Heart left ventricle (tissue), 16 donors: ENCODE measurements around the gene IPO4. TPM values are rescaled to one million over a fixed set of nuclear protein-coding genes. Genes with fewer than 3 reads are reported as not detected.

Source experiments
- ATAC-seq, 4 donors: fragments of 200-7000 bp; cut with Tn5 transposase; one replicate each; pipeline ENCODE4 v1.9.1; 2020 to 2022; ENCODE audit warnings: moderate library complexity in 4 of 4, mild to moderate bottlenecking in 3 of 4, moderate number of reproducible peaks in 1 of 4
- DNase-seq, 5 donors: peaks; one replicate each; pipeline ENCODE4 v3.0.0-alpha.2; 2020
- H3K27ac ChIP-seq, 12 donors: fragments of 200-600 bp; sonication (generic) in 4 of 12; one replicate each; pipeline versions ENCODE4 v1.5.0 to v1.8.0; 2016 to 2022; ENCODE audit warnings: mild to moderate bottlenecking in 2 of 12
- H3K27me3 ChIP-seq, 9 donors: fragments of 200-600 bp; sonication (generic) in 2 of 9; one replicate each; pipeline versions ENCODE4 v1.5.1 to v1.8.0; 2016 to 2022; ENCODE audit warnings: mild to moderate bottlenecking in 3 of 9
- H3K36me3 ChIP-seq, 9 donors: fragments of 200-600 bp; sonication (generic) in 2 of 9; one replicate each; pipeline versions ENCODE4 v1.5.0 to v1.8.0; 2018 to 2022; ENCODE audit warnings: mild to moderate bottlenecking in 2 of 9
- H3K4me1 ChIP-seq, 12 donors: fragments of 200-600 bp; sonication (generic) in 4 of 12; one replicate each; pipeline versions ENCODE4 v1.5.0 to v1.8.0; 2016 to 2022; ENCODE audit warnings: mild to moderate bottlenecking in 3 of 12
- H3K4me3 ChIP-seq, 12 donors: fragments of 200-600 bp; sonication (generic) in 4 of 12; one replicate each; pipeline versions ENCODE4 v1.5.0 to v1.8.0; 2017 to 2022; ENCODE audit warnings: mild to moderate bottlenecking in 9 of 12, moderate library complexity in 4 of 12
- H3K9me3 ChIP-seq, 12 donors: fragments of 200-600 bp; sonication (generic) in 4 of 12; one replicate each; pipeline versions ENCODE4 v1.5.0 to v1.8.0; 2016 to 2022; ENCODE audit warnings: mild to moderate bottlenecking in 1 of 12
- CTCF ChIP-seq, 12 donors: fragments of 200-600 bp; sonication (generic) in 4 of 12; IDR thresholded peaks; one replicate each; pipeline versions ENCODE4 v1.5.0 to v1.8.0; 2018 to 2022; ENCODE audit warnings: antibody characterized with exemption in 12 of 12, mild to moderate bottlenecking in 5 of 12
- POLR2A ChIP-seq, 2 donors: fragments of 450-650 bp; IDR thresholded peaks; one replicate each; pipeline ENCODE4 v1.6.1; 2017; ENCODE audit warnings: antibody characterized with exemption in 2 of 2, mild to moderate bottlenecking in 2 of 2, moderate library complexity in 2 of 2
- WGBS, 4 donors: extraction: QIAGEN DNeasy Blood & Tissue Kit in 2 of 4; methylation state at CpG; one replicate each; pipeline versions ENCODE4 v1.1.5 to v1.1.7; 2013 to 2018; 5-methylcytosine and 5-hydroxymethylcytosine counted together
- intact Hi-C, 10 donors: fragments of 100-400 bp; cut with DNase I; formaldehyde crosslinking; loops; one replicate each; pipeline versions ENCODE4 v1.11.1 to v1.14.2; 2022
- polyA plus RNA-seq, 2 donors: library from polyadenylated mRNA; stranded (reverse); fragments of 200-250 nt; gene quantifications; one replicate each; pipeline ENCODE4 v1.2.3, GENCODE V29; 2013
- total RNA-seq, 9 donors: library from RNA; depleted of rRNA in 2 of 9; stranded (reverse); fragments of >200 nt in 2 of 9; fragmentation: NEBNext Ultra II Directional in 3 of 9; extraction: Animal tissue kit (Norgen Biotek cat#: 25700) in 3 of 9; gene quantifications; one replicate each; pipeline versions ENCODE4 v1.1.0 to v1.2.4, GENCODE V29; 2016 to 2023
- donor health status: ischemic (EF 13 %, LVEDD 7.1; RV severe dilation, severe dysfunction).
- donor health status: healthy with polysubstance abuse.
- donor health status: DM: no; HTN: yes; CAD: no.
- donor health status: DM: no; HTN: no; CAD: no.
- donor health status: ischemic (EF 25% LVEDD 6.9; RV normal size, moderate dysfunction).
- donor health status: ischemic (EF 25% LVEDD 5.7; RV mildly dilated, moderate dysfunction).
- donor health status: healthy.
- donor health status: DM: yes; HTN: yes; CAD: no.
- donor health status: ischemic (EF 35%, LVEDD 5.7; RV mildly dilated, moderate dysfunction).
- donor health status: nonischemic (EF 11% LVEDD 7.7; RV severe dilation, severe dysfunction).
- donor health status: DM: yes; HTN: yes; CAD: no.
- donor health status: PGD.
- donor health status: ischemic (EF 29% LVEDD 5.4; RV normal size, mild dysfunction).
- donor health status: nonischemic (EF 23%, LVEDD 6.1; RV moderate dilation, normal function).

The IPO4 gene
- total and polyA plus RNA-seq, 11 donors: 1.8 to 40.0 (median 17.2) TPM

- 67 to 81% (median 68%) methylated on average over 2 of the region's 2 CpGs for WGBS, 4 donors
- Histone ChIP-seq H3K27me3 (no peaks in the 10 kb centered on the region), H3K4me1 (peaks cover 0 to 55% (median 35%) of the 10 kb centered on the region in 12 donors), H3K9me3 (no peaks in the 10 kb centered on the region), H3K4me3 (peak overlapping the region; percentile 55 to 99 (median 88)), H3K27ac (peak overlapping the region in 9 of 12 donors; percentile 85 to 98 (median 93)), H3K36me3 (peaks cover 0 to 51% (median 44%) of the 10 kb centered on the region in 9 donors)
- no peak for ATAC-seq
- intact Hi-C loops: loop anchor here in 3 of 10 donors (2.0 to 5.0 kb wide), 3 partner anchors 39 to 204 kb away; partner anchors contain the start of genes EMC9 (in 1 of the 3) and TM9SF1 (in 1 of the 3)
- TF ChIP-seq POLR2A (IDR thresholded peaks at IDR 0.05) (no peak), CTCF (IDR thresholded peaks at IDR 0.05) (no peak)
- DNase-seq: no peak
Measured at GRCh38 chr14:24233538-24233866, 44.9 kb upstream of the IPO4 start.

GRCh38 chr14:24232645-24233537 lies 44.3 kb upstream of the IPO4 start, which contains the start of gene GMPR2:
GMPR2 (plus strand) TSS chr14:24232929; CDS start chr14:24233254, 325 bp downstream.
- Histone ChIP-seq H3K27ac (peak within 1 kb of the TSS; percentile 72 to 98 (median 93)), H3K36me3 (peaks cover 0 to 51% (median 39%) of the 10 kb centered on the region in 9 donors), H3K9me3 (no peaks in the 10 kb centered on the region), H3K27me3 (no peaks in the 10 kb centered on the region), H3K4me3 (peak within 1 kb of the TSS; percentile 55 to 99 (median 88)), H3K4me1 (peaks cover 0 to 49% (median 31%) of the 10 kb centered on the region in 12 donors)
- WGBS, 4 donors: 3 to 5% (median 4%) methylated on average over 35 to 38 of the region's 38 CpGs
- ATAC-seq: peak; percentile 44 to 72 (median 68)
- TF ChIP-seq POLR2A (IDR thresholded peaks at IDR 0.05) (peak in 1 of 2 donors; percentile 6), CTCF (IDR thresholded peaks at IDR 0.05) (no peak)
- intact Hi-C loops: loop anchor here in 3 of 10 donors (1.0 to 5.0 kb wide), 4 partner anchors 9 to 204 kb away; partner anchors contain the start of genes EMC9 (in 1 of the 3), TINF2 (in 1 of the 3) and TM9SF1 (in 1 of the 3)
- DNase-seq: peak in 1 of 5 donors; percentile 79

DNA sequence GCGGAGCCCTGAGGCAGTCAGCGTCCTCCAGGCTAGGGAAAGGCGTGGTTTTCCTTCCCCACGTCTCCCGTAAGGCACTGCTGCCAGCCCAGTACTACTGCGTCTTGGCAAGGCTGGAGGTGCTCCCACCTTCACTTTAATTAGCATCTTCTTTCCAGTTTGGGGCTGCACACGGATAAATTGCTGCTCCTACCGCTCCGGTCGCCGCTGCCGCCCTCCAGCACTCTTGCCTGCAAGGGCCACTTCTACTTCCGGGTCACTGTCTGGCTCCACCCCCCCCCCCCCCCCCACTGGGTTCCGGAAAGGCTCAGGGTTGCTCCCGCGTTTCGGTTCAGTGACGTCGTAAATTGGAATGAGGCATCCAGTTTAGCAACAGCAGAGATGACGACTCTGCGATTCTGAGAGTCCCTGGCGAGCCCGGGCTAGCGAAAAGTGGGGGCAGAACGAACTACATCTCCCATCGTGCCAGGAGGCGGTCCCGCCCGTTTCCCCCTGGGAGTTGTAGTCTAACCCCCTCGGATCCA lies 43.6 kb upstream of the IPO4 start, which contains the start of gene NEDD8:
Gene NEDD8 (minus strand): TSS at position 247 of the 524 bp plus-strand sequence. CDS start 100 bp downstream, at position 147.
- H3K4me3 ChIP-seq: peak within 1 kb of the TSS; percentile 55 to 99 (median 88)
- ATAC-seq (peak; percentile 89 to 93 (median 90)), DNase-seq (peak; percentile 92 to 95 (median 93))
- H3K36me3 ChIP-seq: peaks cover 0 to 51% (median 39%) of the 10 kb centered on the region in 9 donors
- peak in 1 of 2 donors; percentile 63 for TF ChIP-seq POLR2A (IDR thresholded peaks at IDR 0.05)
- TF ChIP-seq CTCF (IDR thresholded peaks at IDR 0.05): no peak
- WGBS, 4 donors: 0 to 1% (median 0%) methylated on average over 24 to 30 of the region's 30 CpGs
- H3K27me3 ChIP-seq: no peaks in the 10 kb centered on the region
- no peaks in the 10 kb centered on the region for H3K9me3 ChIP-seq
- H3K4me1 ChIP-seq: peaks cover 0 to 53% (median 31%) of the 10 kb centered on the region in 12 donors
- peak within 1 kb of the TSS; percentile 72 to 98 (median 93) for H3K27ac ChIP-seq
- intact Hi-C loops: loop anchor here in 3 of 10 donors (1.0 to 5.0 kb wide), 4 partner anchors 10 to 205 kb away; partner anchors contain the start of genes EMC9 (in 1 of the 3), TINF2 (in 1 of the 3) and TM9SF1 (in 1 of the 3)
